Limb (tissue), 2 donors: ENCODE data around the gene MCEE.
"Not testable (repeated sequence)": the region's sequence is repeated elsewhere in the genome, so short reads cannot be mapped to it uniquely, and the experiment has no call there.

Experiments
- DNase-seq, 2 donors: peaks; one replicate each; pipeline ENCODE4 v3.0.0-alpha.2; 2016; ENCODE audit errors: extremely low spot score in 2 of 2

MCEE gene

DNA sequence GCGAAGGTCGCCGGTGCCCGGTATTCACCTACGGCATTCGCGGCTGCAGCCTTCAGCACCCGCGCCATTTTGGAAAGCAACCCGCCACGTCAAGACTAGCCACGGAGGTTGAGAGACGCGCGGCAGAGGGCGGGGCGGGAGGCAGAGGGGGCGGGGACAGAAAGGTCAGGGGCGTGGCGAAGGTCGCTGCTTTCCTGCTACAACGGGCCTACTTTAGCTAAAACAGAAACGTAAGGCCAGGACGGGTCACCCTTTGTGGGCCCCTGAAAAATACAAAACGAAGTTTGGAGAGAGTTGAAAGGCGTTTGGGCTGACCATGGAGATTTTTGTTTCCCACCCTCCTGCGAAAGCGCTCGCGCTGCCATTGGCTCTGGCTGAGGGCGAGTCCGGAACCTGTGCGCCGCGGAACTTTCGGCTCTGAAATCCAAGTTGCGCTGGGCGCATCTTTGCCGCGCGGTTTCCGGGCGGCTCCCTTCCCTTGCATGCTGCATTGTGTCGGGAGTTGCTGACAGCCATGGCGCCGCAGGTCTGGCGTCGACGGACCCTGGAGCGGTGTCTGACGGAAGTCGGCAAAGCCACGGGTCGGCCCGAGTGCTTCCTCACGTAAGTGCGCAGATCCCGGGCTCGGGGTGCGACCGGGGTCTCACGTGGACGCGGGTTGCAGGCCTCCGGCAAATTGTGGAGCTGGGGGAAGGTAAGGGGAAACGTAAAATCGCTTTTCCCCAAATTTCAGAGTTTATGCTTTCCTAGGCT is at the start of gene MCEE, which contains the start of gene MPHOSPH10:
MCEE (minus strand) TSS at position 78 of the 753 bp plus-strand sequence; CDS start at position 68, 10 bp downstream.
MPHOSPH10 (plus strand) TSS at position 483 of the 753 bp plus-strand sequence; CDS start at position 515, 32 bp downstream.
- peak; percentile 92 to 95 for DNase-seq

DNA sequence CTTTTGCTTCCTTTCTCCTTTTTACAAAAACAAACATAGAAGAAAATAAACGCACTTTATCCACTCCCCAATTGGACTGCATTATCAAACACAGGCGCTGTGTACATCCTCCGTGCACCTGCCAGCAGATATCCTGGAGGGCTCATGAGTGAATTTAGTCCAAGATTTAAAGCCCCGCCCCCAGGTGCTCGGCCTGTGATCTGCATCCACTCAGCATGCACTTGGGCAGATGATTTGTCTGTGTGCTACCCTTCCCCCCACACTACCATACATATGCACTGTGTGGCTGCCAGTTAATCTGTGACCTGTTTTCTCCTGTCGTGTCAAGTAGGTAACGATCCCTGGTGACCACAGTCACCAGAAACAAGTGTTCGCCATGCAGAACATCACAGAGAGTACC is 48.8 kb upstream of the MCEE start:
- not testable (repeated sequence) for DNase-seq

DNA sequence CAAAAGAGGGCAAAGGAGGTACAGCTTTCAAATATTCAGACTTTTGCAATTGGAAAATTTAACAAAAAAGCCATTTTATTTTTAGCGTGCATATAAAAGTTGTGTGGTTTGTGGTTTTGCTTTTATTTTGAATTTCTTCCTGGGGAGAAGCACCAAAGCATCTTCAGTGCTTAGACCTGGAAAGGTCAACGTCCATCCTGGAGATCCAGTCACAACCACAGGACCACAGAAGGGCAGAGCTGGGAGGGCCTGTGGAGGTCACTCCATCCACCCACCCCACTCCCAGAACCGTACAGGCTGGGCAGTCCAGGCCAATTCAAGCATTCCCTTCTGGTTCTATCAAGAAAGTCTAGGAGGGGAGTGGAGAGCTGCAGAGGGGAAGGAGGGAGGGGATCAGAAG is 44.2 kb upstream of the MCEE start:
- DNase-seq, result no peak

GRCh38 chr2:71173096-71173495 is 43.1 kb upstream of the MCEE start:
- DNase-seq, result no peak

DNA sequence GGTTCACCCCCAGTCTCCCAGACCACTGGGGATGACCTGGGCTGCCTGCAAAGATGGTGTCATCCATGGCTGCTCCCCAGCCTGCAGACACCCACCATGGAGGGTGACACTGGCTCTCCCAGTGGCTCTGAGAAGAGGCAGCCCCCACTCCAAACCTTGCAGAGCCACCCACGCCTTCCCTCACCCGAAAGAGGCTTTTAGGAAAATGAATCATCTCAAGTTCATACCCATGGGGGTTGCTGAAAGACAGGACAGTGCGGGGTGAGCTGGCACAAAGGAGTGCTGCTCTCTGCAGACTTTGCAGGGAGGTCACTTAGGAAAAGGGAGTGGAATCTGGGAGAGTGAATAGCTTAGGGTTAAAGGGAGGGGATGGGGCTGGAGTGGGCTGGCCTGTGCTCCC is 36.8 kb upstream of the MCEE start:
- no peak for DNase-seq

GRCh38 chr2:71157124-71157793 is 27.2 kb upstream of the MCEE start:
- DNase-seq, result peak; percentile 50 to 81

DNA sequence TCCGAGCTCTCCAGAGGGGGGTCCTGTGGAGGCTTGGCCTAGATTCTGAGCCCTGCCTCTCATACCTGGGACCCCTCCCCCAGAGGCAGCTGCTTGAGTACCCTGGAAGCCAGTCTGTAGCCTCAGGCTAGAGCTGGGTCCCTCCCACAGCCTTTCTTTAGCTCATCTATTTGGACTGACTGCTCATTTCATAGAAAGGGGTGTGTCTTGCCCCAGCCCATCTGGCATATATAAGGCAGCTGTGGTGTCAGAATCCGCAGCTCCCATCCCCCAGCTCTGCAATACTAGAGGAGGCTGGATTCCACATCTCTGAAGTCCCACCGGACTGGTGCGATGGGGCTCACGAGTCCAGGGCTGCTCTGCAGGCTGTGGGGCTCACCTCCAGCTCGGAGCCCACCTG is 26.5 kb upstream of the MCEE start:
- DNase-seq, result peak; percentile 51 to 67

DNA sequence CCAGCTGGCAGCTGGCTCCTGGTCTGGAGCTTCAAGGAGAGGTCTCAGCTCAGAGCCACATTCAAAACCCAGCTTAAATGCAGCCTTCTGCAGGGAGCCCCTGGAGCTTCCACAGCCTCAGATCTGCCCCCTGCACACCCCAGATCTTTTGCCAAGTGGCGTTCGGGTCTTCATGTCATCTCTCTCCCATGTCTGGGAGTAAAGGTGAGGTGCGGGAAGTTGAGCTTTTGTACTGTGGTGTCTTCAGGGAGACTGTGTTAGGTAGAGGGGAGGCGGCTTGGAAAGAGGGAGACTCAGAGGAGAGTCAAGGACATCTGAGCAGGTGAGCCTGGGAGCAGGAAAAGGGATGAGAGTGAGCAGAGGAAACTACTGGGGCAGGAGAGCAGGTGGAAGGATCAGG is 25.8 kb upstream of the MCEE start:
- DNase-seq, result no peak

- DNase-seq, result no peak
Measured at GRCh38 chr2:71154798-71155197, 24.8 kb upstream of the MCEE start.

GRCh38 chr2:71154279-71154678 is 24.2 kb upstream of the MCEE start:
- no peak for DNase-seq

DNA sequence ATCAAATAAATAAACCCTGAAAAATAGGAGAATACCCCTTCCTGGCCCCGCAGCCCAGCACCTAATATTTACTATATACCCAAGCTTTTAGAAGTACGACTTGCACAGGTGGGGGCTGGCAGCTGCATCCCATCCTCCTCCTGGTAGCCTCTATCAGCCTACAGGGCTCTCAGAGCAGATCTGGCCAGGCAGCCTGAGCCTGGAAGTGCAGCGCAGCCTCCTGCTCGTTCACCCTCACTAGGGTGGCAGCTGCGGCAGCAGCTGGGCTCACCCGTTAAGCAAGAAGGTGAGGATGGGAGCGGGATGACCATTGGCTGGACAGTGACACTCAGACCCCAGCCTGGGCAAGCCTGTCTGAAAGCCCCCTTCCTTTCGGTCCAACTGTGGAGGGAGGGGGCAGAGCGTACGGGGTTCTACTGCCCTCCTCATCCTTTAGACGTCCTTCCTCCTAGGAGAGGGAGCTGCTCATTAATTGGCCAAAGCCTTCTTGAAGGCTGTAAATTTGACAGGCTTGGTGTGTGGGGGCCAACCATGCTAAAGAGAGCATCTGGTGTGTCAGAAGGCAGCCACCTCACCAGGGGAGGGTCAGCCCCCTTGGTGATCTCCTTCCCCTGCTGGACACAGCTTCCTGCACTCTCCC is 23.7 kb upstream of the MCEE start:
- DNase-seq, result no peak

- DNase-seq, result no peak
Measured at GRCh38 chr2:71151620-71152019, 21.6 kb upstream of the MCEE start.

DNA sequence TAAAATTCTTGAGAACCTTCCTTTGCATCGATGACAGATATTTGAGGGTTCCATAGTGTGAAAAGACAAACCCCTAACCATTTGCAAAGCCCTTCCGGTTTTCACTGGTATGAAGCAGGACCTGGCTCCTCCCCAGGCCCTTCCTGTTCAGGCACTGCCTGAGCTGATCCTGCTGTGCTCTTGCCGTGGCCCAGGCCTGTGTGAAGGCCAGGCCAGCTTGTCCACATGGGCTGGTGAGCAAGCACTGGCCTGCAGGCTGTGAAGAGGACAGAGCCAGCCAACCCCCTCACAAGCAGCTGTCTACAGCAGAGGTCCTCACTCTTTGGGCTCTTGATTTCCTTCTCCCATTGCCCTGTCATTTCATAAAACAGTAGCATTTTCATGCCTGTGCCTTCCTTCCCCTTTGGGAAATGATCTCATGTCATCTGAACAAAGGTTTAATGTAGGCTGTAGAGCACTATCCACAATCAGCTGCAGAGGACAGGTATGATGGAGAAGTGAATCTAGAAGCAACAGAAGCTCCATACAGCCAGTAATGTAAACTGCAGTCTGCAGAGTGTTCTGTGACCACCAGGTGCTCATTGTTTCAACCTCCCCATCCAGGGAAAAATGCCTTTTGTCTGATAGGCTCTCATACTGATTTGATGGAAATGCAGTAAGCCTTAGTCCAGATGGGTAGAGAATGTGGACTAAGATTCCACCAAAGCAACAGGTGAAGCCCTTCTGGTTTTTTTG is 20.2 kb upstream of the MCEE start:
- DNase-seq, result no peak

- DNase-seq, result no peak
Measured at GRCh38 chr2:71148506-71149063, 18.6 kb upstream of the MCEE start.

- no peak for DNase-seq
Measured at GRCh38 chr2:71143782-71144181, 13.8 kb upstream of the MCEE start.

DNA sequence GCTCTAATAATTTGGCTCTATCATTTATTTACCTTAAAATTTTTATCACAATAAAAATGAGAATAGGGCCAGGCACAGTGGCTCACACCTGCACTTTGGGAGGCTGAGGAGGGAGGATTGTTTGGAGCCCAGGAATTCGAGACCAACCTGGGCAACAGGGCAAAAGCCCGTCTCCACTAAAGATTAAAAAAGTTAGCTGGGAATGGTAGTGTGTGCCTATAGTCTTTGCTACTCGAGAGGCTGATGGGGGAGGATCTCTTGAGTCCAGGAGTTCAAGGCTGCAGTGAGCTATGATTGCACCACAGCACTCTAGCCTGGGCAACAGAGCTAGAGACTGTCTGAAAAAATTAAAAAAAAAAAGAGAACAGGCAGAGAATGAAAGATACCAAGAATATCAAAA is 6.1 kb upstream of the MCEE start:
- no peak for DNase-seq

- no peak for DNase-seq
Measured at GRCh38 chr2:71133603-71134002, 3.6 kb upstream of the MCEE start.

GRCh38 chr2:71131387-71132166 is 1.5 kb upstream of the MCEE start:
- DNase-seq, result not testable (repeated sequence)

GRCh38 chr2:71130905-71131244 is 846 bp upstream of the MCEE start:
- DNase-seq, result peak in 1 of 2 donors; percentile 5

GRCh38 chr2:71129902-71130151 is 202 bp downstream of the MCEE start:
- DNase-seq, result peak in 1 of 2 donors; percentile 58
